Heart left ventricle (tissue), 13 donors: ENCODE results near the gene TRIM44.

Experiments
- POLR2A ChIP-seq, 2 donors: fragments of 450-650 bp; IDR thresholded peaks; one replicate each; pipeline ENCODE4 v1.6.1; 2017; ENCODE audit warnings: antibody characterized with exemption in 2 of 2, mild to moderate bottlenecking in 2 of 2, moderate library complexity in 2 of 2
- TF ChIP-seq, protein P1 (sequence below), 12 donors: fragments of 200-600 bp; sonication (generic) in 4 of 12; IDR thresholded peaks; one replicate each; pipeline versions ENCODE4 v1.5.0 to v1.8.0; 2018 to 2022; ENCODE audit warnings: antibody characterized with exemption in 12 of 12, mild to moderate bottlenecking in 5 of 12
- donor health status: ischemic (EF 13 %, LVEDD 7.1; RV severe dilation, severe dysfunction).
- donor health status: DM: no; HTN: yes; CAD: no.
- donor health status: DM: no; HTN: no; CAD: no.
- donor health status: ischemic (EF 25% LVEDD 6.9; RV normal size, moderate dysfunction).
- donor health status: ischemic (EF 25% LVEDD 5.7; RV mildly dilated, moderate dysfunction).
- donor health status: ischemic (EF 35%, LVEDD 5.7; RV mildly dilated, moderate dysfunction).
- donor health status: nonischemic (EF 11% LVEDD 7.7; RV severe dilation, severe dysfunction).
- donor health status: DM: yes; HTN: yes; CAD: no.
- donor health status: PGD.
- donor health status: ischemic (EF 29% LVEDD 5.4; RV normal size, mild dysfunction).
- donor health status: nonischemic (EF 23%, LVEDD 6.1; RV moderate dilation, normal function).

DNA sequence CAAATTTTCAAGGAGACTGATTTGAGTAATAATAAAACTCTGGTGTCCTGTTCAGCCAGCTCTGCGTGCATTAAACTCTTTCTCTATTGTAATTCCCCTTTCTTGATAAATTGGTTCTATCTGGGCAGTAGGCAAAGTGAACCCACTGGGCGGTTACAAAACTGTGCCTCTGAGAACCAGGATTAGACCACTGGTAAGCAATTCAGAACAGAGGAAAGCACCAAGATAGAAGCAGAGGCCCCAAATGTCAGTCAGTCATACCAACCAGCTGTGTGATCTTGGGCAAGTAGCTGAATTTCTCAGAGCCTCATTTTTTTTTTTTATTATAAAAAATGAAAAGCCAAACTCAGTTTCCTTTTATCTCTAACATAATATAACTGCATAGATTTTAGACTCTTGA is 54.9 kb downstream of the TRIM44 start:
- no peak for TF ChIP-seq POLR2A (IDR thresholded peaks at IDR 0.05)
- TF ChIP-seq, protein P1, sequence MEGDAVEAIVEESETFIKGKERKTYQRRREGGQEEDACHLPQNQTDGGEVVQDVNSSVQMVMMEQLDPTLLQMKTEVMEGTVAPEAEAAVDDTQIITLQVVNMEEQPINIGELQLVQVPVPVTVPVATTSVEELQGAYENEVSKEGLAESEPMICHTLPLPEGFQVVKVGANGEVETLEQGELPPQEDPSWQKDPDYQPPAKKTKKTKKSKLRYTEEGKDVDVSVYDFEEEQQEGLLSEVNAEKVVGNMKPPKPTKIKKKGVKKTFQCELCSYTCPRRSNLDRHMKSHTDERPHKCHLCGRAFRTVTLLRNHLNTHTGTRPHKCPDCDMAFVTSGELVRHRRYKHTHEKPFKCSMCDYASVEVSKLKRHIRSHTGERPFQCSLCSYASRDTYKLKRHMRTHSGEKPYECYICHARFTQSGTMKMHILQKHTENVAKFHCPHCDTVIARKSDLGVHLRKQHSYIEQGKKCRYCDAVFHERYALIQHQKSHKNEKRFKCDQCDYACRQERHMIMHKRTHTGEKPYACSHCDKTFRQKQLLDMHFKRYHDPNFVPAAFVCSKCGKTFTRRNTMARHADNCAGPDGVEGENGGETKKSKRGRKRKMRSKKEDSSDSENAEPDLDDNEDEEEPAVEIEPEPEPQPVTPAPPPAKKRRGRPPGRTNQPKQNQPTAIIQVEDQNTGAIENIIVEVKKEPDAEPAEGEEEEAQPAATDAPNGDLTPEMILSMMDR (IDR thresholded peaks at IDR 0.05) = no peak
